Heart right ventricle (tissue), 16 donors: ENCODE data around the gene SMIM38. TPM values are rescaled to one million over a fixed set of nuclear protein-coding genes. Genes with fewer than 3 reads are reported as not detected.

Source experiments
- ATAC-seq, 8 donors: fragments of 200-7000 bp; cut with Tn5 transposase; one replicate each; pipeline ENCODE4 v1.9.1; 2020; ENCODE audit warnings: mild to moderate bottlenecking in 8 of 8, moderate library complexity in 8 of 8, moderate number of reproducible peaks in 1 of 8
- DNase-seq, 2 donors: peaks; one replicate each; pipeline ENCODE4 v3.0.0-alpha.2; 2020
- H3K27ac ChIP-seq, 10 donors: fragments of 200-600 bp; sonication (generic) in 2 of 10; one replicate each; pipeline versions ENCODE4 v1.5.0 to v1.8.0; 2020 to 2022; ENCODE audit warnings: mild to moderate bottlenecking in 3 of 10
- H3K27me3 ChIP-seq, 7 donors: fragments of 200-600 bp; one replicate each; pipeline ENCODE4 v1.8.0; 2021 to 2022; ENCODE audit warnings: mild to moderate bottlenecking in 2 of 7
- H3K36me3 ChIP-seq, 9 donors: fragments of 200-600 bp; sonication (generic) in 1 of 9; one replicate each; pipeline versions ENCODE4 v1.5.0 to v1.8.0; 2020 to 2022; ENCODE audit warnings: mild to moderate bottlenecking in 2 of 9
- H3K4me1 ChIP-seq, 9 donors: fragments of 200-600 bp; sonication (generic) in 1 of 9; one replicate each; pipeline versions ENCODE4 v1.5.0 to v1.8.0; 2020 to 2022; ENCODE audit warnings: mild to moderate bottlenecking in 4 of 9
- H3K4me3 ChIP-seq, 10 donors: fragments of 200-600 bp; sonication (generic) in 2 of 10; one replicate each; pipeline versions ENCODE4 v1.5.0 to v1.8.0; 2020 to 2022; ENCODE audit warnings: mild to moderate bottlenecking in 7 of 10, moderate library complexity in 2 of 10
- H3K9me3 ChIP-seq, 11 donors: fragments of 200-600 bp in 10 of 11; sonication (generic) in 2 of 11; one replicate each; pipeline versions ENCODE4 v1.5.0 to v1.8.0; 2013 to 2022; ENCODE audit warnings: mild to moderate bottlenecking in 2 of 11, control low read depth in 1 of 11, moderate library complexity in 1 of 11
- CTCF ChIP-seq, 9 donors: fragments of 200-600 bp; sonication (generic) in 2 of 9; IDR thresholded peaks; one replicate each; pipeline versions ENCODE4 v1.5.0 to v1.8.0; 2021 to 2022; ENCODE audit warnings: antibody characterized with exemption in 9 of 9, mild to moderate bottlenecking in 5 of 9, moderate library complexity in 1 of 9
- WGBS, 2 donors: extraction: QIAGEN DNeasy Blood & Tissue Kit; methylation state at CpG; one replicate each; pipeline ENCODE4 v1.1.7; 2013; ENCODE audit warnings: inconsistent platforms in 1 of 2; 5-methylcytosine and 5-hydroxymethylcytosine counted together
- intact Hi-C, 10 donors: fragments of 100-400 bp; cut with DNase I; formaldehyde crosslinking; loops; one replicate each; pipeline versions ENCODE4 v1.11.1 to v1.14.2; 2022
- polyA plus RNA-seq, 2 donors: library from polyadenylated mRNA; stranded (reverse); fragments of 200-250 nt; gene quantifications; one replicate each; pipeline ENCODE4 v1.2.3, GENCODE V29; 2013
- total RNA-seq, 10 donors: library from RNA; stranded (reverse); fragmentation: NEBNext Ultra II Directional in 3 of 10; extraction: Animal tissue kit (Norgen Biotek cat#: 25700) in 3 of 10; gene quantifications; one replicate each; pipeline versions ENCODE4 v1.2.1 to v1.2.4, GENCODE V29; 2021 to 2023
- donor health status: Arrhythmogenic right ventricular cardiomyopathy.
- donor health status: ischemic (EF 13 %, LVEDD 7.1; RV severe dilation, severe dysfunction).
- donor health status: healthy with polysubstance abuse.
- donor health status: DM: no; HTN: yes; CAD: no.
- donor health status: DM: no; HTN: no; CAD: no.
- donor health status: ischemic (EF 25% LVEDD 6.9; RV normal size, moderate dysfunction).
- donor health status: ischemic (EF 25% LVEDD 5.7; RV mildly dilated, moderate dysfunction).
- donor health status: healthy.
- donor health status: DM: yes; HTN: yes; CAD: no.
- donor health status: Ischemic cardiomyopathy.
- donor health status: ischemic (EF 35%, LVEDD 5.7; RV mildly dilated, moderate dysfunction).
- donor health status: nonischemic (EF 11% LVEDD 7.7; RV severe dilation, severe dysfunction).
- donor health status: DM: yes; HTN: yes; CAD: no.
- donor health status: PGD.
- donor health status: ischemic (EF 29% LVEDD 5.4; RV normal size, mild dysfunction).
- donor health status: nonischemic (EF 23%, LVEDD 6.1; RV moderate dilation, normal function).

The SMIM38 gene
- total and polyA plus RNA-seq, 12 donors = 0.07 to 0.56 (median 0.18) TPM; not detected in 1

- H3K4me3 ChIP-seq = no peak overlapping the region
- no peak overlapping the region for H3K27ac ChIP-seq
- WGBS, 2 donors = 88% methylated on average over 14 of the region's 14 CpGs
- H3K36me3 ChIP-seq = no peaks in the 10 kb centered on the region
- no peak for ATAC-seq
- TF ChIP-seq CTCF (IDR thresholded peaks at IDR 0.05) = no peak
- H3K4me1 ChIP-seq = peaks cover 5 to 15% (median 14%) of the 10 kb centered on the region in 9 donors
- DNase-seq = no peak
- H3K27me3 ChIP-seq = no peaks in the 10 kb centered on the region
- intact Hi-C loops = loop anchor here in 6 of 10 donors (10.0 kb wide), 6 partner anchors 79 to 509 kb away; partner anchors contain the start of genes MYEOV (in 2 of the 6), CCND1 (in 1 of the 6) and LINC01488 (in 1 of the 6)
- H3K9me3 ChIP-seq = peaks cover 0 to 16% (median 0%) of the 10 kb centered on the region in 11 donors
Measured at GRCh38 chr11:69135420-69136363, 20.0 kb upstream of the SMIM38 start.

- H3K36me3 ChIP-seq = no peaks in the 10 kb centered on the region
- no peaks in the 10 kb centered on the region for H3K27me3 ChIP-seq
- peaks cover 0 to 7% (median 7%) of the 10 kb centered on the region in 9 donors for H3K4me1 ChIP-seq
- intact Hi-C loops = loop anchor here in 6 of 10 donors (10.0 kb wide), 6 partner anchors 78 to 508 kb away; partner anchors contain the start of genes MYEOV (in 2 of the 6), CCND1 (in 1 of the 6) and LINC01488 (in 1 of the 6)
- H3K4me3 ChIP-seq = no peak overlapping the region
- 98% methylated on average over 9 of the region's 9 CpGs for WGBS, 2 donors
- H3K27ac ChIP-seq = no peak overlapping the region
- TF ChIP-seq CTCF (IDR thresholded peaks at IDR 0.05) = no peak
- DNase-seq = no peak
- no peak for ATAC-seq
- peaks cover 0 to 16% (median 0%) of the 10 kb centered on the region in 11 donors for H3K9me3 ChIP-seq
Measured at GRCh38 chr11:69136471-69136870, 19.3 kb upstream of the SMIM38 start.

GRCh38 chr11:69137151-69137844 is 18.4 kb upstream of the SMIM38 start:
- no peak overlapping the region for H3K4me3 ChIP-seq
- DNase-seq = peak in 1 of 2 donors; percentile 3
- intact Hi-C loops = loop anchor here in 6 of 10 donors (10.0 kb wide), 6 partner anchors 78 to 508 kb away; partner anchors contain the start of genes MYEOV (in 2 of the 6), CCND1 (in 1 of the 6) and LINC01488 (in 1 of the 6)

More at GRCh38 chr11:69137151-69137844, 18.4 kb upstream of the SMIM38 start:
- ATAC-seq = no peak
- no peaks in the 10 kb centered on the region for H3K4me1 ChIP-seq
- no peaks in the 10 kb centered on the region for H3K36me3 ChIP-seq
- H3K27ac ChIP-seq = no peak overlapping the region
- no peak for TF ChIP-seq CTCF (IDR thresholded peaks at IDR 0.05)
- 89% methylated on average over 8 of the region's 8 CpGs for WGBS, 2 donors
- no peaks in the 10 kb centered on the region for H3K27me3 ChIP-seq
- peaks cover 0 to 16% (median 0%) of the 10 kb centered on the region in 11 donors for H3K9me3 ChIP-seq
